Measurements from ENCODE around the gene EP400.

The EP400 gene

DNA sequence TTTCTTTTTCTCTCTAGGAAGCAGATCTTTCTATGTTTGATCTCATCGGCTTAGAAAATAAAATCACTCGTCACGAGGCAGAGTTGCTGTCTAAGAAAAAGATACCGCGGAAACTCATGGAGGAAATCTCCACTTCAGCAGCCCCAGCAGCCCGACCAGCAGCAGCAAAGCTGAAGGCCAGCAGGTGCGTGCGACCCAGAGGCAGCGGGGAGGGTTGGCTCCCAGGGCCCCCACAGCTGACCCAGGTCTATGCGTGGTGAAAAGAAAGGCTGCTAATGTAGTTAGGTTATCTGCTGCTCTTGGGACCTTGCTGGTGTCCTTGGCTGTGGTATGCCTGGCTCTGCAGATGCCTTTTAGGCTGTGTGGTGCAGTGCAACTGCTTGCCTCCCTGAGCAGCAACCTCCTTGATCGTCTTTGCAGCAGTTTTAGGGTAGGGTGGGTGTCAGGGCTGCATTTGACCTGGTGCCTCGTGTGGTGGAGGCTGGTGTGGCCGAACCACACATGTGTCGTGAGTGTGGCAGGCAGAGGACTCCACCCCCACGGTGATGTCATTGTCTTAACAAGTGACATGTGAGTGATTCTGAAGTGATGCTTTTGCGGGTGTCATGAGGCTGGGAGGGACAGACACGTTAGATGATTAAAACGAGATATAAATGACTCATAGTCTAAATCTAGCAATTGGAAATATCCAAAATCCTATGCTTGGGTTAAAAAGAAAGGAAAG, 68.6 kb downstream of the EP400 start:
- DNase-seq (ENCODE audit: low read depth, low spot score), result no peak

DNA sequence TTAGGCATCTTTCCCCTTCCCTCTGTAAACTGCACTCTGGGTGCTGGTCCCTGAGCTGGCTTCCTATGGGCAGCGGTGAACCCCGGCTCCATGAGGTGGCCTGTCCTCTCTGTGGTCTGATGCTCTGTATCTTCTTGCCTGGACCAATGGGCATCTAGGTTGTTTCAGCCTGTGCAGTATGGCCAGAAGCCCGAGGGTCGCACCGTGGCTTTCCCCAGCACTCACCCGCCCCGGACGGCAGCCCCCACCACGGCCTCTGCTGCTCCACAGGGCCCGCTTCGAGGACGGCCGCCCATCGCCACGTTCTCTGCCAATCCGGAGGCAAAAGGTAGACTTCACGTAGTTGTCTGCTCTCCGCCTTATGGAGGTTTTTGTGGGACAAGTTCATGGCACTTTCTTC, 70.1 kb downstream of the EP400 start:
- no peak for DNase-seq (ENCODE audit: low read depth, low spot score)

DNA sequence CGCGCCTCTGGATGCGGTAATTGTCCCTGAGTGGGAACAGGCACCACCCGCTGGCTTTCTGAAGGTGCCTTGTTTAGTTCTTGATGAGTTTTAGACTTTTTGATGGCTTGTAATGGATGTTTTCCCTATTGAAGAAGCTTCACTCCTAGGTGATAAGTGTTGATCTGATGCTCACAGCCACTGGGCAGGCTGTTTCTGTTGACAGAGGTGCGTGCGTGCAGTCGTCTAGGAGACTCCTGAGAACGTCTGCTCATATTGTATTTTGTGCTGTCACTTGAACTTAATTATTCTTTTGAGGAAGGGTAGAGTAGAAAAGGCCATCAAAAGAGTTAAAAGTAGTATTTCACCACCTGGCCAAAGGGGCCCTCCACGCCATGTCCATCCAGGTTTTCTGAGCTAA, 70.5 kb downstream of the EP400 start:
- no peak for DNase-seq (ENCODE audit: low read depth, low spot score)

DNA sequence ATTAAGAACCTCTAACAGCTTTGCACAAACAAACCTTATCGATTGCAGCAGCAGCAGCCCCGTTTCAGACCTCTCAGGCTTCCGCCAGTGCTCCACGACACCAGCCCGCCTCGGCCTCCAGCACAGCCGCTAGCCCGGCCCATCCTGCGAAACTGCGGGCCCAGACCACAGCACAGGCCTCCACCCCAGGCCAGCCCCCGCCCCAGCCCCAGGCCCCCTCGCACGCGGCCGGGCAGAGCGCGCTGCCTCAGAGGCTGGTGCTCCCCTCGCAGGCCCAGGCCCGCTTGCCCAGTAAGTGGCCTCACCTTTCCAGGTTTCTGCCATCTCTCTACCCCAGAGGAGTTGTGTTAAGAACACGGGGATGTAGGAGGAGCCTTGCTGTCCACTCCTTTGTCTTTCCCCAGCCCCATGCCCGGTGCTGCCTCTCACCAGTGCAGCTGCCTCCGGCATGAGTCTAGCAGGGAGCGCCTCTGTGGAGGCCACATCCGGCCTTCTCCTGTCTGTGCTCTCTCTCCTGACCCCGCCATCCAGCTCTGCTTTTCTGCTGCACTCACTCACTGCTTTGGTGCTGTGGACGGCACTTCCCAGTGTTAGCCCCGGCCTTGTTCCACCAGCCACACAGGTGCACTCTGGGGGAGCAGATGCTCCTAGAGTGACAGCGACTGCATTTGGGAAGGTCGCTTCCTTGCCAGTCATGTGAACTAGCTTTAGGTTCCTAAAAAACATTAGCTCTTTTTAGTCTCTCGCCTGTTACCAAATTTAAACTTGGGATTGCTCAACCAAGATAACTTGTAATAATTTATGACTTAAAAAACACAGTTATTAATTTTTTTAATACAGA, 71.5 kb downstream of the EP400 start:
- DNase-seq (ENCODE audit: low read depth, low spot score), result no peak

DNA sequence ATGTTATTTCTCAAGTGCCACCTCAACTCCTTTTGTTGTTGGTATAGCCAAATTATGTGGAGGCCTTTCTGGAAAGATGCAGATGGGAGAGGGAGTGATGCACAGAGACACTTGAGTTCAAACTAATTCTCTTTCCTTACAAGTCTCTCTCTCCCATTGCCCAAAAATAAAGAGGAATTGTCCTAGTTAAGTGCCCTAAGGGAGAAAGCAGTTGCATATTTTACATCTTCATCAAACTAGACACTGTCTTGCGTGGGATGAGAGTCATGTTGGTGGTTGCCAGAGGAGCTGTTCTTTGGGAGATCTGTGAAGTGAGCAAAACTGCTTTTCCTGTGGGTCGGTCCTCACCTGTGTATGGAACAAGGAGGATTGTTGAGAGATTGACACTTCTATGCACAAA, 72.2 kb downstream of the EP400 start:
- DNase-seq (ENCODE audit: low read depth, low spot score), result no peak

DNA sequence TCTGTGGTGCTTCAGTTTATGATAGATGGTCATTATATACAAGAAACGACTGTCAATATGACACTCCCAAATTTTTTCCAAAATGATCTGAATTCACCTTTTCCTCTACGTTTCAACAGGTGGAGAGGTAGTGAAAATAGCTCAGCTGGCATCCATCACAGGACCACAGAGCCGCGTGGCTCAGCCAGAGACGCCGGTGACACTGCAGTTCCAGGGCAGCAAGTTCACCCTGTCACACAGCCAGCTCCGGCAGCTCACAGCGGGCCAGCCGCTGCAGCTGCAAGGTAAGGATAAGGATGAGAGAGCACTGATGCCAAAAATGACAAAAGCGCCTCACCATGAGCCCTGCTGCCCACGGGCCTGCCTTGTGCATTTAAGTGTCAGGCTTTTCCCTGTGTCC, 73.9 kb downstream of the EP400 start:
- DNase-seq (ENCODE audit: low read depth, low spot score), result no peak

DNA sequence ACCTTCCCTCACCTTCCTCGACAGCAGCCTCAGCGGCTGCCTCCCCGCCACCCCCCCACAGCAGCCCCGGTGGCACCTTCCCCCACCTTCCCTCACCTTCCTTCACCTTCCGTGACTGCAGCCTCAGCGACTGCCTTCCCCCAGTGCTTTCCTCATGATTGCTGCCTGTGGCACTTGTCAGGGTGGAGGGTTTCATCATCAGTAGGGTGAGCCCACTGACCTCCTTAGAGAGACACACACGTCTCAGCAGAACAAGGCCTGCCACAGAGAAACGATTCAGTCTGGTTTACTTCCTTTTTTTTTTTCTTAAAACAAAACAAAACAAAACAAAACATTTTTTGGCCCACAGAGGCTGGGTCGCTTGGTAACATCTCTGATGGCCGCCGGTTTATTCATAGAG, 75.0 kb downstream of the EP400 start:
- no peak for DNase-seq (ENCODE audit: low read depth, low spot score)

DNA sequence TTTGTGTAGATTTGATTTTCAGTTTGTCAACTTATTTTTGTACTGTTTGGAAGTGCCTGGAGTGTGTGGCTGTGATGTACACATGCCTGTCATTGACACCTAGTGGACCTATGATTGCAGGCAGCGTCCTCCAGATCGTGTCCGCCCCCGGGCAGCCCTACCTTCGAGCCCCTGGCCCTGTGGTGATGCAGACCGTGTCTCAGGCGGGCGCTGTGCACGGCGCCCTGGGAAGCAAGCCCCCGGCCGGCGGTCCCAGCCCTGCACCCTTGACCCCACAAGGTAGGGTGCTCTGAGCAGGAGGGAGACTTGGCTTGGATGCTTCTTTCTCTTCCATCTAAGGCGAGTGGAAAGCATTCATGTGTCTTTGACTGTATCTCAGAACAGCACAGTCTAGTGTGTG, 75.8 kb downstream of the EP400 start:
- no peak for DNase-seq (ENCODE audit: low read depth, low spot score)

DNA sequence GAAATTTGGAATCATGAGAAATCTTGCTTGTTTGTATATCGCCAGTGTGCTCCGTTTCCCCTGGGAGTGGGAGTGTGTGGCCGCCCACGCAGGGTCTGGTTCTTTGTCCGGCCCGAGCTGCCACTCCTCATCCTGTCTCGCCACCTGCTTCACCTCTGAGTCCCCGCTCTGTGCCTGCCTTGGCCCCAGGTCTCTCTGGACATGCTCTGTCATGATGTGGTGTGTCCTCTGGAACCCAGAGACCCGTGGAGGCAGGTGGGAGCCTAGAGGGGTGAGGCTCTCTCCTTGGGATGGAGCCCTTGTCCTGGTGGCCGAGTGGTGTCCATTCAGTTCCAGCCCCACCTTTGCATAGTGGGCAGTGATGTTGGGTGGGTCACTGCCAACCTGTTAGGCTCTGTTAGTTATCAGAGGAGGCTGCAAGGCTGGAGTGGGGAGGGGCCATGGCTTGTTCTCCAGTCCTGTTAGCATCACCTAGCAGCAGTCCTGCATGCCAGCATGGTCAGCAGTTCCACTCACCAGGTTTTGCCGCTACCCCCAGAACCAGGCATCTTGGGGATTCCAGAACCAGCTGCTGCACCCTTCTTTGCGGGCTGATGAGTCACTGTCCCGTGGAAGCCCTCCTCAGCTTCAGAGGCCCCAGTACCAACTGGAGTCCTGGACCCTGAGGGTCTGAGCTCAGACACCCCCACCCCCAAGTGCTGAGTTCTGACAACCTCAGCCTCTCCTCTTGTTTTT, 76.5 kb downstream of the EP400 start:
- no peak for DNase-seq (ENCODE audit: low read depth, low spot score)

DNA sequence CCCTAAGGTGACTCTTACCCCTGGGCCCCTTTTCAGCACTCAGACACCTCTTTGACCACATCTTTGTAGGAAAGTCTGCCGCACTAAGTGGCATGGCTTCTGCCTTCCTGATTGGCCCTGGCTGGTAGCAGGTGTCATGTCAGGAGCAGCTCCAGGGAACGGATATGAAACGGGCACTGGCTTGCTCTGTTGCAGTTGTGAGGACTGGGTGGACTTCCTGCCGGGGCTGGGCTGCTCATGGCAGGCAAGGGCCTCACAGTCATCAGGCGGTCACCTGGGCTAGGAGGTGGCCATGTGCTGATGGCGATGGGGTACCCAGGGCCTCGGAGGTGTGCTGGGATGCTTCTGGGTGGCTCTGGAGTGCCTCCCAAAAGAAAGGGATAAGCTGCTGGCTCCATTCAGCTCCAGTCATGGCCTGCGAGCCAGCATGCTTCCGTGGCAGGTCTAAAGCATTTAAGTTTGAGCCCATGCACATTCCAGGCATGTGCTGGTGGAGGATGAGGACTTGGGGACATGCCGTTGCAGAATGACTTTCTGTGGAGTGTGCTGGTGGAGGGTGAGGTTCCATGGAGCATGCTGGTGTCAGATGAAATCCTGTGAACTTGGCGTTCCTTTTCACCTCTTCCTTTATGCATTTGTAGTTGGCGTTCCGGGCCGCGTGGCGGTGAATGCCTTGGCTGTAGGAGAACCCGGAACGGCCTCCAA, 77.2 kb downstream of the EP400 start:
- no peak for DNase-seq (ENCODE audit: low read depth, low spot score)

DNA sequence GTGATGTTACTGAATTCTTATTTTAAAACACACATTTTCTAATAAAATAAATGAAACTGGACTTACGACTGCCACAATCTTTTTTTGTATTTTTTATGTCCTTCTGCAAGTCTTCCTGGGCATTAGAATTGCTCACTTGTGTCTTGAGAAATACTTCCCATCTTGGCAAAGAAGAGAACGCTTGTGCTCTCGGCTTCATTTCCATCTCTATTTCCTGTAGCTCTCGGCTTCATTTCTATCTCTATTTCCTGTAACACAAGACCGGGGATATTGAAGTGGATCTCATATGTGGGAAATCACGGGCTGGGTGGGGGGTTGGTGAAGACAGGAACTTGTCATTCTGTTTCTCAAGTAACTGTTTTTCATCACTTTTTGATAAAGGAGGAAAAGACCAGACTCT, 77.9 kb downstream of the EP400 start:
- no peak for DNase-seq (ENCODE audit: low read depth, low spot score)

DNA sequence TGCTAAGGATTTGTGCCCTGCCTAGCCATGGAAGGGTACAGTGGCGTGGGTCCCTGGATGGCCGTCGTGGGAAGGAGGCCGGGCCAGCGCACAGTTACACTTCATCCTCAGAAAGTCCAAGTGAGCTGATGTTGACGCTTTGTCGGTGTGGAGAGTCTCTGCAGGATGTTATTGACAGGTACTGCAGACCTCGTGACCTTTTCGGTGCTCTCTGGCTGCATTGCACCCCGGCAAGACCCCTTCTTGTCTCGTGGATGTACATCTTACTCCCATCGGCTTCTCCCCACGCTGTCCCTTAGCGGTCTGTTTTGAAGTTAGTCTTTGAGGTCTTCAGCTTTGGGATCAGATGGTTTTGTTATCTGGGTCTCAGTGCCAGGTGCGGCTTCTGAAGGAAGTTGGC, 78.4 kb downstream of the EP400 start:
- DNase-seq (ENCODE audit: low read depth, low spot score), result no peak

DNA sequence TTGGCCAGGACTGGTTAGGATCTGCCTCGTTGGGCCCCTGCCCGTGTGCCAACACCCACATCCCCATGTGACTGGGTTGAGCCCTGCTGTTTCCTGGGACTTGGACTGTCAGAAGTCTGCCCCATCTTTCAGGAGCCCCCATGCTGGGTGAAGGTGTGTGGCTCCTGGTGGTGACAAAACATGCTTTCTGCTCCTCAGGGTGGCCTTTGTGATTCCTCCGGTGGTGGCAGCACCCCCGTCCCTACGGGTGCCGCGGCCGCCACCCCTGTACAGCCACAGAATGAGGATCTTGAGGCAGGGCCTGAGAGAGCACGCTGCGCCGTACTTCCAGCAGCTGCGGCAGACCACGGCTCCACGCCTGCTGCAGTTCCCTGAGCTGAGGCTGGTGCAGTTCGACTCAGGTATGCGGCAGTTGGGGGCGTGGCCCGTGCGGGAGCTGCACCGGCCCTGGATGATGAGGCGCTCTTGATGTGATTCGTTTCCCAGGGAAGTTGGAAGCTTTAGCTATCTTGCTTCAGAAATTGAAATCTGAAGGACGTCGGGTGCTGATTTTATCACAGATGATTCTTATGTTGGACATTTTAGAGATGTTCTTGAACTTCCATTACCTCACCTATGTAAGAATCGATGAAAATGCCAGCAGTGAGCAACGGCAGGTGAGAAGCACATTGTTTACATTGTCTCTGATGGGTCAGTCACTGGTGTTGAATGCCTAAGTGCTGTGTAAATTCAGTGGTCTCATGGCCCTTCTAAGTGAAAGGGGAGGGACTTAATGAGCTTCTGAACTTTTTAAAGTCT, 80.0 kb downstream of the EP400 start:
- DNase-seq (ENCODE audit: low read depth, low spot score), result no peak

DNA sequence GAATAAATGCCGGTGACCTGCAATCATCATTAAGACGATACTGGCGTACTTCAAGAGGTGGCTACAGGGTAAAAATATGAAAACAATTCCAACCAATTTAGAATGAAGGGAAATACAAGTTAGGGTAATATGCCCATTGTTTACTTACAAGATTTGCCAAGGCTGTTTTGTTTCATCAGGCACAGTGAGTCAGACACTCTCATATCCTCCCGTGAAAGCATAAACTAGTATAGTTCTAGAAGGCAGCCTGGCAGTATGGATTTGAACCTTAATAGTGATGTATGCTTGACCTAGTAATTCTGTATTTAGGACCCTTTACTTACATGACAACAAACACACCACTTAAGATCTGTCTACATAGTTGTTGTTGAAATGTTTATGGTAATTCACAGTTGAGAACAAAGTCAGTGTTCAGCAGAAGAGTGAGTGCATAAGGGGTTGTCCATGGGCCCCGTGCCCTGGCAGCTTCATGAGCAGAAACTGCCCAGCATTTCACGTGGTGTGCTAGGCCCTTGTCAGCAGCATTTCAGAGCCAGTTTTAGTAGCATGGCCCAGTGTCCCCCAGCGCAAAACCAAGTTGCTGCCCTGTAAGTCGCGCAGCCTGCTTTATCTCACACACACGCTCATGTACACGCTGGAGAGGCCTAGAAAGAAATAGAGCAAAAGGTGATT, 80.8 kb downstream of the EP400 start:
- DNase-seq (ENCODE audit: low read depth, low spot score), result no peak

DNA sequence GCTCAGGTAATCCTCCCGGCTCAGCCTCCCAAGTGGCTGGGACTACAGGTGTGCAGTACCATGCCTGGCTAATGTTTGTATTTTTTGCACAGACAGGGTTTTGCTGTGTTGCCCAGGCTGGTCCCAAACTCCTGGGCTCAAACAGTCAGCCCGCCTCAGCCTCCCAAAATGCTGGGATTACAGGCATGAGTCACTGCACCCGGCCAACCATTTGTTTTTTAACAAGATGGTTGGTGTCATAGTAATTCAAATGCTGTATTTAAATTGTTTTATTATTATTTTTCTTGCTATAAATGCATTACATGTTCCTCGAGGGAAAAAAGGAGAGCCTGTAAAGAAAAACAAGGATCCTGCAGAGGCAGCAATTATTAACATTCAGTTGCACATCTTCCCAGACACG, 83.9 kb downstream of the EP400 start:
- no peak for DNase-seq (ENCODE audit: low read depth, low spot score)

DNA sequence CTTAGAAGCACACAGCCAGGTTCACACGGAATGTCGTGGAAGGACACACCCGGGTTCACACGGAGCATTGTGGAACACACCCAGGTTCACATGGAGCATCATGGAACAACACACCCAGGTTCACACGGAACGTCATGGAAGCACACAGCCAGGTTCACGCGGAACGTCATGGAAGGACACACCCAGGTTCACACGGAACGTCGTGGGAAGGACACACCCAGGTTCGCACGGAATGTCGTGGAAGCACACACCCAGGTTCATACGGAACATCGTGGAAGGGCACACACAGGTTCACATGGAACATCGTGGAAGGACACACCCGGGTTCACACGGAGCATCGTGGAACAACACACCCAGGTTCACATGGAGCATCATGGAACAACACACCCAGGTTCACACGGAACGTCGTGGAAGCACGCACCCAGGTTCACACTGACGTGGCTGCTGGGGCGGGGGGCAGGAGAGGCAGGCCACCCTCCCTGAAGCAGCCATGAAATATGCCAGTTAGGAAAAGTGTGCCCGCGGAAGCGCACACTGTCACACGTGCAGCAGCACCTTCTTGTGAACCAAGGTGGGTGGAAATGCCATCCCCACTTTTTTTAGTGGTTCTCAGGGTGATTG, 86.4 kb downstream of the EP400 start:
- DNase-seq (ENCODE audit: low read depth, low spot score), result no peak

DNA sequence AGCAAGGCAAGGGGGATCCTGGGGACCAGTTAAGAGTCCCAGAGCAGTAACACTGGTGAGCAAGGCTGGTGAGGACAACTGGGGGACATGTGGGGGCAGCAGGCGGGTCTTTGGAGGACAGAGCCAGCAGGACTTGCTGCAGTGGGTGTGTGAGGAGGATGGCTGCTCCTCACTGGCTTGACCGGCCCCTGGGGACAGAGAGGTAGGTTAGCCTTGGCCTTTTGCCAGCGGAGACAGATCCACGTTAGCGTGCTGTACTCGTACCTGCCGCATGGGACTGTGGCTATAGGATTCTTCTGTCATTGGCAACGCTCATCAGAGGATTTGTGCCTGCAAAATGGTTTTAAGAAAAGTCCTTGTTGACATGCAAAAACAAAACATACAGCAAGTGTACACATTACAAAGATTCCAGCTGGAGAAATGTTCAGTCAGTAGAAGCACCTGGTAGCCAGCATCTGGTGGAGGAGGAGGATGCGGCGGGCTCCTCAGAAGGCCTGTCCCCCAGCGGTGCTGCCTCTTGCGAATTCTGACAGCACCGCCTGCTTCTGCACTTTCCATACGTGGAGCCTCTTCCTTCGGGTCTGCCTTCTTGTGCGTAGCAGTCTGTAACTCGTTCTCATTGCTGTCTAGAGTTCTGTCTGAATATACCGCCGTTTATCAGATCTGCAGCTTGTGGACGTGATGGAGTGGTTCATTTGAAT, 91.3 kb downstream of the EP400 start:
- DNase-seq (ENCODE audit: low read depth, low spot score), result no peak

DNA sequence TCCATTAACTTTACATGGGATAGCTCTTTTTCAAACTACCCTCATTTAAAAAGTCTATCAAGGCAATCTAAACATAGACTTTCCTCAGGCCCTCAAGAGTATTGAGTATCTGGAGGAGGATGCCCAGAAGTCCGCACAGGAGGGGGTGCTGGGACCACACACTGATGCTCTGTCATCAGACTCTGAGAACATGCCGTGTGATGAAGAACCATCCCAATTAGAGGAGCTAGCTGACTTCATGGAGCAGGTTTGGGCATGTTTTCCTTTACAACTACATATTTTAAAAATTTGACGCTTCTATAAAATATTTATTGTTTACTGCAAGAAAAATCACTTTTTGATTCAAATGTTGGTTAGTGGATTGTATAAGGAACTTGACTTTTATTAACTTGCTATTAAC, 93.5 kb downstream of the EP400 start:
- DNase-seq (ENCODE audit: low read depth, low spot score), result no peak

DNA sequence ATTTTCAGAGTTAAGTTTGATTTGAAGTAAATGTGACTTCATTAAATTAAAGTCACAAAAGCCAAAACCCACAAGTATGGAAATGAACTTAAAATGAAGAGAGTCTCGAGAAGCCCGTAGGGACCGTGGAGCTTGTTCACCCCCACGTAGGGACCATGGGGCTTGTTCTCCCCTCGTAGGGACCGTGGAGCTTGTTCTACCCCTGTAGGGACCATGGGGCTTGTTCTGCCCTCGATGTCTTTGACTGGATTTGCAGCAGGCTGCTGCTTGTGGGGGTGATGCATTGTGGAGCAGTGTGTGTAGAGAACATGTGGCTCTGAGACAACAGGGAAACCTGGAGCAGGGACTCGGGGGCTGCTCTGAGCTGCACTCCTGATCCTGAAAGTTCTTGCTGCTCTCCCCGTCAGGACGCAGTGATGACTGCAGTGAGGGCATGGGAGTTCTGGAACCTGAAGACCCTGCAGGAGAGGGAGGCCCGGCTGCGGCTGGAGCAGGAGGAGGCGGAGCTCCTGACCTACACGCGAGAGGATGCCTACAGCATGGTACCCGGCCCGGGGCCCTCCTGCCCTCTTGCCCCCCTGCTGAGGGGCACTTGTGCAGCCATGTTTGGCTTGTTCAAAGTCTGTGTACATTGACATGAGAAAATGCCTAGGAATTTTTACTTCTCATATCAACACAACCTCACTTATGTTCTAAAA, 94.2 kb downstream of the EP400 start:
- no peak for DNase-seq (ENCODE audit: low read depth, low spot score)
